ENCODE measurements around the gene SORBS2. TPM values are rescaled to one million over a fixed set of nuclear protein-coding genes. Genes with fewer than 3 reads are reported as not detected.

SORBS2 gene
- total and polyA plus RNA-seq, 2 of the 4 experiments (the other 2 are of a cell fraction) = 0.18 TPM; not detected in 1

- H4K91ac ChIP-seq (ENCODE audit: insufficient read depth, low read depth, low read length) = no peak overlapping the region
- no peaks in the 10 kb centered on the region for H3K36me3 ChIP-seq (ENCODE audit: control insufficient read depth, insufficient read depth, low read length)
- intact Hi-C loops (cut with micrococcal nuclease) = no loop called here
- ChIA-PET CTCF (no interaction called here), POLR2A (ENCODE audit: unreplicated experiment) (no interaction called here)
- H2BK120ac ChIP-seq (ENCODE audit: low read depth, low read length) = no peak overlapping the region
- H2AFZ ChIP-seq (replicated peaks; ENCODE audit: low read length, poor library complexity) = no peak overlapping the region
- no peaks in the 10 kb centered on the region for H4K20me1 ChIP-seq (ENCODE audit: insufficient read depth, low read length)
- H3K23ac ChIP-seq (ENCODE audit: low read depth, low read length) = no peak overlapping the region
- no peaks in the 10 kb centered on the region for H3K9me3 ChIP-seq (ENCODE audit: control insufficient read depth, insufficient read depth, low read length)
- no peak overlapping the region for H3K4ac ChIP-seq (ENCODE audit: low read depth, low read length)
- DNase-seq (no peak), ATAC-seq (ENCODE audit: low read depth) (no peak)
- H3K9me1 ChIP-seq (ENCODE audit: insufficient read depth, low read length) = no peaks in the 10 kb centered on the region
- H3K4me3 ChIP-seq (ENCODE audit: insufficient read depth, low read depth, low read length) = no peak overlapping the region
- H3K18ac ChIP-seq (ENCODE audit: low read depth, low read length) = no peak overlapping the region
- no peak overlapping the region for H2AK5ac ChIP-seq (ENCODE audit: low read depth, low read length)
- H2BK20ac ChIP-seq (ENCODE audit: low read depth, low read length) = no peak overlapping the region
- in situ Hi-C loops (cut with MboI; ENCODE audit: low sequenced_read_pairs) = no loop called here
- no peaks in the 10 kb centered on the region for H3K4me1 ChIP-seq (ENCODE audit: control insufficient read depth, insufficient read depth, low read length)
- no peak overlapping the region for H2BK15ac ChIP-seq (ENCODE audit: low read depth, low read length)
- peaks cover 11% of the 10 kb centered on the region for H3K27me3 ChIP-seq (ENCODE audit: control insufficient read depth, insufficient read depth, low read length)
- no peak overlapping the region for H4K5ac ChIP-seq (ENCODE audit: low read depth, low read length)
- no peak for TF ChIP-seq CEBPB (IDR thresholded peaks at IDR 0.05; ENCODE audit: low read depth, low read length)
- no peak for TF ChIP-seq CTCF (conservative IDR thresholded peaks at IDR 0.05; ENCODE audit: low read depth, low read length)
- no peak for TF ChIP-seq RAD21 (IDR thresholded peaks at IDR 0.05; ENCODE audit: low read length)
- TF ChIP-seq, protein P1, sequence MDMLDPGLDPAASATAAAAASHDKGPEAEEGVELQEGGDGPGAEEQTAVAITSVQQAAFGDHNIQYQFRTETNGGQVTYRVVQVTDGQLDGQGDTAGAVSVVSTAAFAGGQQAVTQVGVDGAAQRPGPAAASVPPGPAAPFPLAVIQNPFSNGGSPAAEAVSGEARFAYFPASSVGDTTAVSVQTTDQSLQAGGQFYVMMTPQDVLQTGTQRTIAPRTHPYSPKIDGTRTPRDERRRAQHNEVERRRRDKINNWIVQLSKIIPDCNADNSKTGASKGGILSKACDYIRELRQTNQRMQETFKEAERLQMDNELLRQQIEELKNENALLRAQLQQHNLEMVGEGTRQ (IDR thresholded peaks at IDR 0.05; ENCODE audit: low read depth, low read length) = no peak
- TF ChIP-seq, protein P2, sequence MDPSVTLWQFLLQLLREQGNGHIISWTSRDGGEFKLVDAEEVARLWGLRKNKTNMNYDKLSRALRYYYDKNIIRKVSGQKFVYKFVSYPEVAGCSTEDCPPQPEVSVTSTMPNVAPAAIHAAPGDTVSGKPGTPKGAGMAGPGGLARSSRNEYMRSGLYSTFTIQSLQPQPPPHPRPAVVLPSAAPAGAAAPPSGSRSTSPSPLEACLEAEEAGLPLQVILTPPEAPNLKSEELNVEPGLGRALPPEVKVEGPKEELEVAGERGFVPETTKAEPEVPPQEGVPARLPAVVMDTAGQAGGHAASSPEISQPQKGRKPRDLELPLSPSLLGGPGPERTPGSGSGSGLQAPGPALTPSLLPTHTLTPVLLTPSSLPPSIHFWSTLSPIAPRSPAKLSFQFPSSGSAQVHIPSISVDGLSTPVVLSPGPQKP (IDR thresholded peaks at IDR 0.05; ENCODE audit: borderline replicate concordance, low read depth, low read length) = no peak
- TF ChIP-seq RCOR1 (IDR thresholded peaks at IDR 0.05; ENCODE audit: insufficient replicate concordance, low read length) = no peak
- no peak for TF ChIP-seq RFX5 (IDR thresholded peaks at IDR 0.05; ENCODE audit: low read depth, low read length)
- no peak for TF ChIP-seq NFE2L2 (IDR thresholded peaks at IDR 0.05; ENCODE audit: low read depth, low read length)
- no peak for TF ChIP-seq CHD1 (IDR thresholded peaks at IDR 0.05; ENCODE audit: low read depth, low read length)
- no peak for TF ChIP-seq MAZ (IDR thresholded peaks at IDR 0.05; ENCODE audit: borderline replicate concordance, low read depth, low read length)
- TF ChIP-seq POLR2A (IDR thresholded peaks at IDR 0.05; ENCODE audit: low read depth, low read length) = no peak
- no peaks in the 10 kb centered on the region for H3K79me1 ChIP-seq (ENCODE audit: low read depth in 1 of 2, low read length in 2 of 2)
- H3K14ac ChIP-seq (replicated peaks; ENCODE audit: low read depth, low read length) = no peak overlapping the region
- H4K8ac ChIP-seq (ENCODE audit: low read depth in 2 of 2, low read length in 2 of 2) = no peak overlapping the region
- H3K9ac ChIP-seq (ENCODE audit: low read depth, low read length) = no peak overlapping the region
- no peak overlapping the region for H3K4me2 ChIP-seq (ENCODE audit: low read depth, low read length)
- dilution Hi-C loops (cut with HindIII; ENCODE audit: low sequenced_read_pairs, unreplicated experiment) = no loop called here
- H3K56ac ChIP-seq (ENCODE audit: extremely low read depth, insufficient read depth, low read length) = no peak overlapping the region
- H3K27ac ChIP-seq (ENCODE audit: insufficient read depth, low read length) = no peak overlapping the region
- WGBS, 2 experiments (ENCODE audit: extremely low coverage in 2 of 2, insufficient read length in 1 of 2) = 93% methylated on average over 2 of the region's 10 CpGs; no CpG with 5 or more reads in 1 of the 2 experiments
- H2AK9ac ChIP-seq (replicated peaks; ENCODE audit: low read depth, low read length, poor library complexity) = no peak overlapping the region
- BruUV-seq (replicated peaks) = no TSS peak
- H2BK5ac ChIP-seq (ENCODE audit: low read depth, low read length, poor library complexity, severe bottlenecking) = no peak overlapping the region
Measured at GRCh38 chr4:185822791-185823190, 10.8 kb upstream of the SORBS2 start.

All from IMR-90 (cell line).